Medulla oblongata (tissue), 1 donor: Measurements from ENCODE around the gene GNG8.

Source experiments
- DNase-seq: peaks from one replicate; pipeline ENCODE4 v3.0.0-alpha.2; 2015; ENCODE audit errors: extremely low spot score

Gene GNG8

GRCh38 chr19:46635920-46636761, at the start of gene GNG8:
TSS of gene GNG8 (minus strand) at chr19:46636202. CDS start at chr19:46634682, 1,520 bp downstream.
- DNase-seq = no peak

- no peak for DNase-seq
Observed at GRCh38 chr19:46685189-46685588, 49.2 kb upstream of the GNG8 start.

DNA sequence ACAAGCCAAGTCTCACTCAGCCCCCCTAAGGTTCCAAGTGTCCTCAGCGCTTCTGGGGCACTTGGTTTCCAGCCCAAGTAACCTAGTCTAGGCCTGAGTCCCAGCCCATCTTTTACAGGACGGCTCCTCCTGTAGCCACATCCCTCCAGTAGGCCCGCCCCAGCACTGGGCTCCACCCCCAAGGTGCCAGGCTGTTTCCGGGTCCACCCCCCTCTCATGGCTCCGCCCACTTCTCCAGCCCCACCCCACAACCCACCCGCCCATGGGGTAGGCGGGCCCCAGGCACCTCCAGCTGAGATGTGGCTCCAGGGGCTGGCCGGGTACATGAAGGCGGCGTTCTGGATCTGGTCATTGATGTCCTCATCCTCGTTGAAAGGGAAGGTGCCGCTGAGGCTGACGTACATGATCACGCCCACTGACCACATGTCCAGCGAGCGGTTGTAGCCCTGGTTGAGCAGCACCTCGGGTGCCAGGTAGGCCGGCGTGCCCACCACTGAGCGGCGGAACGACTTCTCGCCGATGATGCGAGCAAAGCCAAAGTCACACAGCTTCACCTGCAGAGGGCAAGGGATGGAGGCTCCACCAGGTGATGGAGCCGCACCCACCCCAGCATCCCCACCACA, 42.2 kb upstream of the GNG8 start:
- no peak for DNase-seq

DNA sequence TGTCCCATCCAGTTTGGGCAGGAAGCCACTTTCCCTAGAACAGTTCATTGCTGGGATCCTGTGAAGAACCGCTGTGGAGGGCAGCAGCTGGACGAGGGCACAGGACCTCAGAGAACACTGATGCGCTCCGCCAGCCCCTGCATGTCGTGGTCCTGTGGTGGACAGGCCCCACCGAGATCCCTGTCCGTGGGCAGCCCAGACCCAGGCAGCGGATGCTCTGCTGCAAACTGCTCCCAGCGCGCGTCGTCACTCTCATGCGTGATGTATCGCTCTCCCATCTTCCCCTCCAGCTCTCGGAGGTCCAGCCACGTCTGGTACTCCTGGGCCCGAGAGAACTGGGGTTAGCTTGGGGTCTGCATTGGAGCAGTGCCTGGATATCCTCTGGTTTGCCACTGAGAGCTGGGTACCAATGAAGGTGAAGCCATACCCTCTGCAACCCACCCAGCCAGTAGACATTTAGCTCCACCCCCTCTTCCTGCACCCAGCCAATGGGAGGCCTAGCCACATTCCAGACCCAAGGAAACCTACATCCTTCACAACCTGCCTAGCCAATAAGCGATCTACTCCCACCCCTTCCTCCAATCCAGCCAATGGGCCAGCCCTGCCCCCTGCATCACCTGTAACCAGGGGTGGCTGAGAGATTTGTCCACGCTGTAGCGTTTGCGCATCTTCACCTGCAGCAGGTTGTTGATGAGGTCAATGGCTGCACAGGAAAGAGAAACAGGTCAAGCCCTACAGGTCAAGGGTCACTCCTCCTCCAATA, 38.6 kb upstream of the GNG8 start:
- DNase-seq = no peak

GRCh38 chr19:46670813-46671212, 34.8 kb upstream of the GNG8 start:
- no peak for DNase-seq

- DNase-seq = no peak
Observed at GRCh38 chr19:46668662-46669061, 32.7 kb upstream of the GNG8 start.

DNA sequence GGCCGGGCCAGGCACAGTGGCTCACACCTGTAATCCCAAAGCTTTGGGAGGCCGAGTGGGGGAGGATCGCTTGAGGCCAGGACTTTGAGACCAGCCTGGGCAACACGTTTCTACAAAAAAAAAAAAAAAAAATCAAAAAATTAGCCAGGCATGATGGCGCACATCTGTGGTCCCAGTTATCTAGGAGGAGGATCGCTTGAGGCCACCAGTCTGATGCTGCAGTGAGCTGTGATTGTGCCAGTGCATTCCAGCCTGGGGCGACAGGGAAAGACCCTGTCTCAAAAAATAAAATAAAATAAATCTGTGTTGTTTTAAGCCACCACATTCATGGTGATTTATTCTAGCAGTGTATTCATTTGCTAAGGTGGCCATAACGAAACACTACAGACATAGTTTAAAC, 29.1 kb upstream of the GNG8 start:
- DNase-seq = no peak

DNA sequence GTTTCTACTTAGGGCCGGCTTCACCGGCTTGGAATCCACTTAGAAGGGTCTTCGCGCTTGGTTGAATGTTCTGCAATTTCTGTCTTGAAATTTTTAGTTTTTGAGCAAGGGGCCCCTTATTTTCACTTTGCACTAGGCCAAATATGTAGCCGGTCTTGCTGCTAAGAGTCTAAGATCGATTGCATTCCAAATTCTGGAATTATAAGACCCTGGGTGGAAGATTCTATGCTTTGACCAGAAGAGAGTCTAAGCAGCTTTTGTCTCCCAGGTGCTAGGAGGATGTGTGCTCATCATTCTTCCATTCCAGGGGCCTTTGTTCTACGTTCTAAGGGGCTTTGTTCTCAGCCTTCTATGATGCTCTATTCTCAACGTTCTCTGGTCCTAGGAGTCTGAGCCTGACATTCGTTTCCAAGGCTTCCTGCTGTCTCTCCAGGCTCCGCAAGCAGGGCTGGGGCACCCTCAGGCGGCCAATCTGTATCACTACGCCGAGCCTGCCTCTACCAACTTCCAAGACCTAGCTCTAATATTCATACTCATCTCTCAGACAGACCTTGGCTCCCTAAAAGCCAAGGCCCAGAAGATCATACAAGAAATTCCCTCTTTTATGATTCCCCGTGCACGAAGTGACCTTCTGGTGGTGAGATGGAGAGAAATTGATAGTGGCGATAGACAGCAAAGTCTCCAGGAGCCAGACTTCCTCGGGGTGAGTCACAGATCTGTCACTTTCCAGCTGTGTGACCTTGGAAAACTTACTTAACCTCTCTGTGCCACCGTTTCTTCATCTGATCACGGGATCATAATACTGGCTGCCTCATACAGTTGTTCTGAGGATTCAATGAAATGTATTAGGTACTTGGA, 26.0 kb upstream of the GNG8 start:
- DNase-seq = peak; percentile 98

DNA sequence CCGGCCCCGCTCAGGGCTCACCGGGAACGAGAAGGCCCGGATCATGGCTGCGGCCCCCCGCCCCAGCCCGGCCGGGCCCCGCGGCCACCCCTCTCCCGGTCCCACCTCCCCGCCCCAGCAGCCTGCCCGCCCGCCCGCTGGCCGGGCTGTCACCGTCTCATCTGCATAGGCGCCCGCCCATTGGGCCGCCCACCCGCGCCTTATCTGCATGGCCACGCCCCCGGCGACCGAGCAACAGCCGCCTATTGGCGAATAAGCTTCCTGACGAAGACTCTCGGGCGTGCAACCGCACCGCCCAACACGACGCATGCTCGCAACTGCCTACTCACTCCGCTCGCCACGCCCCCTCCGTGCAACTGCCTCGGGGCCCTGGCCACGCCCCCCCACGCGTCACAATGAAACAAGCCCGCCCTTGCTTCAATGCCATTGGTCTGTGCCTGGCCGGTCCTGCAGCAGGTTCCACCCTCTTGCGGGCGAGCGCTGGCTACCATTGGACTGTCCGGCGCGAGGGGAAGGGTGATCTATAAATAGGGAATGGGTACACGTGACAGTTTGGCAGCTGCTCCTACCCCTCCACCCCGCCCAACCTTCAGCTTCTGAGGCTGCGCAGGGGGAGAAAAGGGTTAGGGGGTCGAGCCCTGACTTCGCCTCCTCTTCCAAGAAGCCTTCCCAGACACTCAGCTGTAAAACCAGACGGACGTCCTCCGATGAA, 25.2 kb upstream of the GNG8 start, which contains the start of gene DACT3:
Gene DACT3, minus strand, starts transcription at position 163 of the 712 bp plus-strand sequence. Its CDS starts 118 bp downstream, at position 45.
- DNase-seq = peak; percentile 100

GRCh38 chr19:46660551-46661019, 24.6 kb upstream of the GNG8 start:
- peak; percentile 26 for DNase-seq

- peak; percentile 64 for DNase-seq
Observed at GRCh38 chr19:46660008-46660517, 24.1 kb upstream of the GNG8 start.

DNA sequence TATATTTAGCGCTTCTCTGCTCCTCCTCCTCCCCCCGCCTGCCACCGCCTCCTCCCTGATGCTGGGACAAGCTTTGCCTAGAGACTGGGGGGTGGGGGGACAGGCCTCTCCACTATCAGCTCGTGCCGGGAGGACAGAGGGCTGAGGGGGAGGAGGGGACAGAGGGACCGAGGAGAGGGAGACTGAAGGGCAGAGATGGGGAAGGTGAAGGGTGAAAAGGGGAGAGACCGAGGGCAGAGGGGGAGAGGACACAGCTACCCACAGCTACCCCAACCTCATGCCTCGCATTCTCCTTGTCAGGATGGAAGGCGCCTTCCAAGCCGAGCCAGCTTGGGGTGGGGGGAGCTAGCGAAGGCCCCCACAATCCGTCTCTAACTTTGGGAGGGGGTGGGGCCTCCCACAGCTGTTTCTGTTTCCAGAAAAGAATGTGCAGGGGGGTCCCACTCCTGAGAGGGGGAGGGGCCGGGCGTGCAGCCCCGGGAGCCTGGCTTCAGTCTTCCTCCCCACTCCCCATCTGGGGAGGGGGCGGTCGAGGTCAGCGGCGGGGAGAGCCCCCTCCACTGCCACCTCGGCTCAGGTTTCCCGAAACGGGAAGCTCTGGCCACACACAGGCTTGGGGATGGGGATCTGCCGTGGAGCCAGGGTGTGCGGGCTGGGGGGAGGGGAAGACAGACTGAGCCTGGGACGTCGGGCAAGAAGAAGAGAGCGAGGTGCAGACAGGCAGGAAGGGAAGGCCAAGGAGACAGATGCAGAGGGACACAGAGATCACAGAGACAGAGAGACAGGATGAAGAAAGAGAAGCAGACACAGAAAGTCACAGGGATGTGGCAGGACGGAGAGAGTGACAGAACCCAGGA, 23.4 kb upstream of the GNG8 start:
- DNase-seq = peak; percentile 45

DNA sequence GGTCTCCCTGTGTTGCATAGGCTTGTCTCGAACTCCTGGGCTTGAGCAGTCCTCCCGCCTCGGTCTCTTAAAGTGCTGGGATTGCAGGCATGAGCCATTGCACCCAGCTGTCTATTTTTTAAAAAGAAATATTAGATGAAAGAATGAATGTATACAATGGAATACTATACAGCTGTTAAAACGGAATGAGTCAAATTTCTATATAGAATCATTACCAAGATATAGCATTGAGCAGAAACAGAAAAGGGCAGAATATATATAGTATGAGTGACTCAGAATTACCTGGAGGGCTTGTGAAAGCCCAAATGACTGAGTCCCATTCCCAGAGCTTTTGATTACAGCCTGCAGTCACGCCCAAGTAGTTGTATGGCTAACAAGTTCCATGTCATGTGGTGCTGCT, 20.5 kb upstream of the GNG8 start:
- no peak for DNase-seq

GRCh38 chr19:46654621-46655152, 18.7 kb upstream of the GNG8 start:
- DNase-seq = peak; percentile 93

DNA sequence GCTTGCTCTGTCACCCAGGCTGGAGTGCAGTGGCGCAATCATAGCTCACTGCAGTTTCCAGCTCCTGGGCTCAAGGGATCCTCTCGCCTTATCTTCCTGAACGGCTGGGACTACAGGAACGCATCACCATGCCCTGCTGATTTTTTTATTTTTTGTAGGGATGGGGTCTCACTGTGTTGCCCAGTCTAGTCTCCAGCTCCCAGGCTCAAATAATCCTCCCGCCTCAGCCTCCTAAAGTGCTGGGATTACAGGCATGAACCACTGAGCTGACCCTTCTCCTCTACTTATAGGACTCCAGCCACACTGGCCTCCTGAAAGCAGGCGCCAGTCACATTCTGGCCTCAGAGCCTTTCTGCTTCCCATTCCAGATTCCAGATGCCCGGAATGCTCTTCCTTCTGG, 14.4 kb upstream of the GNG8 start:
- no peak for DNase-seq

GRCh38 chr19:46648961-46649960, 13.3 kb upstream of the GNG8 start:
- no peak for DNase-seq

DNA sequence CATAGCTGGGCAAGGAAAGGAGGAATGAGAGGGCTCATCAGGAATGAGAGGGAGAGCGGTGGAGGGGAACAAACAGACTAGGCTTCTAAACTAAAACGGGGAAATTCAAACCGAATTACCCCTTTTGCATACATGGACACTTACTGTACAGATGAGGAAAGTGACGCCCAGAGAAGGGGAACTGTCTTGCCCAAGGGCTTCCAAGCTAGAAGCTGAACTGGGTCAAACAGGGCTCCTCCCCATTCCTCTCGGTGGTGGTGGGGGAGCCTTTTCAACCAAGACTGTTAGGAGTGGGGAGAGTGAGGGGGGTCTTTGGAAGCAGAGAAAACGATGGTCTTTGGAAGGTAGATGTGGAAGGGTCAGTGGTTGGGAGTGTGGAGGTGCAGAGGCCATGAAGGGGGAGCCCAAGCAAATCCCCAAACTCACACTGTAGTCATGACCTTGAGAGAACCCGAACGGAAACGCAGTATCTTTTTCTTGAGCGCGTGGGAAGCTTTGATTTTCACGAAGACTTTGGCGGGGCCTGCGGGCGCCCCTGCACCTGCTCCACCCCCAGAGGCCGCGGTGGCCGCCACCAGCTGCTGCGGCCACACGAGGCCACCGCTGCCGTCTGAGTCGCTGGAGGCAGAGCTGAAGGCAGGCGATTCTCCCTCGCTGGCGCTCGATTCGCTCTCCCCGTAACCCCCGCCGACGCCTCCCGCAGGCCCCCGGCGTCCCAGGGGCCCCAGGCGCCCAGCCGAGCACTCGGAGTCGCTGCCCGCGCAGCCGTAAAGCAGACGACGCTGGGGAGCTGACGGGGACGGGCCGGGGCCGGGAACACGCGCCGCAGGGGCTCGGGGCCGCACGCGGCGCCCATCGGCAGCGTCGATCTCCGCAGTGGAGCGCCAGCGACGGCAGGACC, 12.3 kb upstream of the GNG8 start:
- DNase-seq = no peak
